Measurements from ENCODE around the gene SIL1. TPM values are rescaled to one million over a fixed set of nuclear protein-coding genes. Genes with fewer than 3 reads are reported as not detected.

The SIL1 gene
- total and polyA plus RNA-seq, 9 of the 15 experiments (the other 6 are each of a cell fraction or from before 2014, with no cell fraction given), result 1.3 to 30.5 (median 18.1) TPM

DNA sequence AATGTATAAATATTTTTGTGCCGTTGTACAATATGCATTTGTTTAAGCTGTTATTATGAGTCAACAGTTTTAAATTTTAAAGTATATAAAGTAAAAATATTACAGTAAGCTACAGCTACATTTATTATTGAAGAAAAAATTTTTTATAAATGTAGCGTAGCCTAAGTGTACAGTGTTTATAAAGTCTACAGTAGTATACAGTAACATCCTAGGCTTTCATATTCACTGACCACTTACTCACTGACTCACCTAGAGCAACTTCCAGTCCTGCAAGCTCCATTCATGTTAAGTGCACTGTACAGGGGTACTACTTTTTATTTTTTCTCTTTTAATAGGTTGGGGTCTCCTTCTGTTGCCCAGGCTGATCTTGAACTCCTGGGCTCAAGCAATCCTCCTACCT, 30.6 kb downstream of the SIL1 start:
- Histone ChIP-seq H2AFZ (ENCODE audit: low read depth, low read length) (no peak overlapping the region), H3K79me2 (ENCODE audit: control insufficient read depth, insufficient read depth, low read length) (no peaks in the 10 kb centered on the region), H3K4me2 (ENCODE audit: insufficient read depth, low read length) (no peak overlapping the region), H4K20me1 (replicated peaks; ENCODE audit: control insufficient read depth, insufficient read depth, low read length) (peaks cover 2% of the 10 kb centered on the region; the same call in 1 of the 2 replicates), H3K27ac (ENCODE audit: extremely low read depth, low read depth, low read length) (no peak overlapping the region), H3K36me3 (ENCODE audit: control insufficient read depth, insufficient read depth, low read length) (no peaks in the 10 kb centered on the region), H3K27me3 (ENCODE audit: control insufficient read depth in 2 of 2, insufficient read depth in 2 of 2, low read length in 2 of 2) (no peaks in the 10 kb centered on the region), H3K9me3 (replicated peaks; ENCODE audit: control insufficient read depth, insufficient read depth, low read depth, low read length) (no peaks in the 10 kb centered on the region), H3K4me3 (no peak overlapping the region), H3K4me1 (replicated peaks in 1 of 2; ENCODE audit: control insufficient read depth in 2 of 2, insufficient read depth in 2 of 2, low read length in 2 of 2) (peaks cover 0 to 8% of the 10 kb centered on the region in 2 experiments; a peak in 2 of 5 replicates), H3K9ac (ENCODE audit: insufficient read depth in 1 of 2, low read depth in 2 of 2, low read length in 2 of 2) (no peak overlapping the region), H3K9me1 (ENCODE audit: control insufficient read depth, insufficient read depth, low read length) (no peaks in the 10 kb centered on the region)
- no peak for ATAC-seq
- intact Hi-C loops (cut with micrococcal nuclease) (no loop called here), in situ Hi-C loops (cut with MboI) (no loop called here)
- DNase-seq (ENCODE audit: extremely low read depth in 1 of 4, low spot score in 3 of 4), result no peak
- whole genome bisulfite sequencing (ENCODE audit: insufficient coverage, low coverage, missing lambda C conversion rate), result 75% methylated on average over 2 of the region's 2 CpGs
- ChIA-PET CTCF (ENCODE audit: low intra/inter-chr PET ratio) (no interaction called here), POLR2A (interaction anchor here (0.6 to 0.7 kb wide), 2 partner anchors 9 to 12 kb away, joined by 3 read pairs; no protein-coding TSS in a partner anchor)
- no TSS peak for BruUV-seq (replicated peaks)
- FAIRE-seq, result no peak
- TF ChIP-seq ZFP30 (CRISPR knock-in tag; IDR thresholded peaks at IDR 0.05; ENCODE audit: borderline replicate concordance) (no peak), ETV6 (IDR thresholded peaks at IDR 0.05; ENCODE audit: borderline replicate concordance in 1 of 2, low read depth in 2 of 2, low read length in 1 of 2) (no peak), ETV6 (CRISPR knock-in tag; IDR thresholded peaks at IDR 0.05; ENCODE audit: borderline replicate concordance) (no peak), MYBL2 (IDR thresholded peaks at IDR 0.05; ENCODE audit: low read depth) (no peak), MYBL2 (CRISPR knock-in tag; IDR thresholded peaks at IDR 0.05; ENCODE audit: borderline replicate concordance) (no peak), RBM34 (IDR thresholded peaks at IDR 0.05; ENCODE audit: borderline replicate concordance, insufficient read depth, low read length) (no peak), GTF2E2 (tag; IDR thresholded peaks at IDR 0.05) (no peak), HCFC1 (IDR thresholded peaks at IDR 0.05; ENCODE audit: low read depth, low read length) (no peak), BCL6 (CRISPR knock-in tag; IDR thresholded peaks at IDR 0.05) (no peak), FOXA1 (IDR thresholded peaks at IDR 0.05; ENCODE audit: borderline replicate concordance) (no peak), CBX1 (IDR thresholded peaks at IDR 0.05; ENCODE audit: low read depth) (no peak), KLF13 (tag; IDR thresholded peaks at IDR 0.05; ENCODE audit: borderline replicate concordance, low read depth) (no peak)
- TF ChIP-seq, protein P1, sequence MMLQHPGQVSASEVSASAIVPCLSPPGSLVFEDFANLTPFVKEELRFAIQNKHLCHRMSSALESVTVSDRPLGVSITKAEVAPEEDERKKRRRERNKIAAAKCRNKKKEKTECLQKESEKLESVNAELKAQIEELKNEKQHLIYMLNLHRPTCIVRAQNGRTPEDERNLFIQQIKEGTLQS (IDR thresholded peaks at IDR 0.05), result no peak
- TF ChIP-seq, protein P1 (CRISPR knock-in tag; conservative IDR thresholded peaks at IDR 0.05), result no peak
- TF ChIP-seq, protein P2, sequence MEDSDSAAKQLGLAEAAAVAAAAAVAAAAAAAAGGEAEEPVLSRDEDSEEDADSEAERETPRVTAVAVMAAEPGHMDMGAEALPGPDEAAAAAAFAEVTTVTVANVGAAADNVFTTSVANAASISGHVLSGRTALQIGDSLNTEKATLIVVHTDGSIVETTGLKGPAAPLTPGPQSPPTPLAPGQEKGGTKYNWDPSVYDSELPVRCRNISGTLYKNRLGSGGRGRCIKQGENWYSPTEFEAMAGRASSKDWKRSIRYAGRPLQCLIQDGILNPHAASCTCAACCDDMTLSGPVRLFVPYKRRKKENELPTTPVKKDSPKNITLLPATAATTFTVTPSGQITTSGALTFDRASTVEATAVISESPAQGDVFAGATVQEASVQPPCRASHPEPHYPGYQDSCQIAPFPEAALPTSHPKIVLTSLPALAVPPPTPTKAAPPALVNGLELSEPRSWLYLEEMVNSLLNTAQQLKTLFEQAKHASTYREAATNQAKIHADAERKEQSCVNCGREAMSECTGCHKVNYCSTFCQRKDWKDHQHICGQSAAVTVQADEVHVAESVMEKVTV (CRISPR knock-in tag; IDR thresholded peaks at IDR 0.05), result no peak
- TF ChIP-seq, protein P3, sequence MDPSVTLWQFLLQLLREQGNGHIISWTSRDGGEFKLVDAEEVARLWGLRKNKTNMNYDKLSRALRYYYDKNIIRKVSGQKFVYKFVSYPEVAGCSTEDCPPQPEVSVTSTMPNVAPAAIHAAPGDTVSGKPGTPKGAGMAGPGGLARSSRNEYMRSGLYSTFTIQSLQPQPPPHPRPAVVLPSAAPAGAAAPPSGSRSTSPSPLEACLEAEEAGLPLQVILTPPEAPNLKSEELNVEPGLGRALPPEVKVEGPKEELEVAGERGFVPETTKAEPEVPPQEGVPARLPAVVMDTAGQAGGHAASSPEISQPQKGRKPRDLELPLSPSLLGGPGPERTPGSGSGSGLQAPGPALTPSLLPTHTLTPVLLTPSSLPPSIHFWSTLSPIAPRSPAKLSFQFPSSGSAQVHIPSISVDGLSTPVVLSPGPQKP (CRISPR knock-in tag; IDR thresholded peaks at IDR 0.05), result no peak
- TF ChIP-seq, protein P4, sequence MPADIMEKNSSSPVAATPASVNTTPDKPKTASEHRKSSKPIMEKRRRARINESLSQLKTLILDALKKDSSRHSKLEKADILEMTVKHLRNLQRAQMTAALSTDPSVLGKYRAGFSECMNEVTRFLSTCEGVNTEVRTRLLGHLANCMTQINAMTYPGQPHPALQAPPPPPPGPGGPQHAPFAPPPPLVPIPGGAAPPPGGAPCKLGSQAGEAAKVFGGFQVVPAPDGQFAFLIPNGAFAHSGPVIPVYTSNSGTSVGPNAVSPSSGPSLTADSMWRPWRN (IDR thresholded peaks at IDR 0.05; ENCODE audit: low read depth), result no peak
